ENCODE measurements around the gene CDC42EP3. TPM values are rescaled to one million over a fixed set of nuclear protein-coding genes. Genes with fewer than 3 reads are reported as not detected.

The CDC42EP3 gene
- total and polyA plus RNA-seq, 2 experiments from 2014 or later, result 31.4 TPM

DNA sequence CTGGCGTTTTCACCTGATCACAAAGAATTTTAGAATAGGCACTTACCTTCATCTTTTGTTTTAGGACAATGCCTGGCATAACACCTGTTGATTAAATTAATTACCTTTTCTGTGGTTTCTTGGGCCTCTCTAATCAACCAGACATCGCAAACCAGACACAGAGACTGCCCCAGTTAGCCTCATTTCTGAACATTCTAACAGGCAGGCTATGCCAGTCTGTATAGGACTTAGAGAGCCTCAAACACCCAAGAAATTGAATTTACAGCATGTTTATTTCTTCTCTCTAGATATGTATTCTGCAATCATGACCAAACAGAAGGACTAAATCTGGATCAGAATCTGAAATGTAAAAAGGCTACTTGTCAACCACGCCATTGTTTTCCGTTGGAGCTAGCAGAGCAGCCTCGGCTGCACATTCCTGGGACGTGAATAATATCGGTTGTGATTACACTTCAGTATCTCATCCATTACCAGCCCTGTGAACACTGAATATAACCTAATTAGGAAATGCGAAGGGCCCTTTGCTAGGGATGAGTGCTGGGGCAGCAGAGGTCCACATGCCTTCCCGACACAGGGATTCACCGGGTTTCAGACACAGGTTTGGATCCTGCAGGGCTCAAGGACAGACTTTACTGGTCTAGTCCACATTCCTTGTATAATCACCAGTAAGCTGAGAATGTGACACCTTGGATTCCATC is 17.5 kb upstream of the CDC42EP3 start (continued):
- TF ChIP-seq, protein P1, sequence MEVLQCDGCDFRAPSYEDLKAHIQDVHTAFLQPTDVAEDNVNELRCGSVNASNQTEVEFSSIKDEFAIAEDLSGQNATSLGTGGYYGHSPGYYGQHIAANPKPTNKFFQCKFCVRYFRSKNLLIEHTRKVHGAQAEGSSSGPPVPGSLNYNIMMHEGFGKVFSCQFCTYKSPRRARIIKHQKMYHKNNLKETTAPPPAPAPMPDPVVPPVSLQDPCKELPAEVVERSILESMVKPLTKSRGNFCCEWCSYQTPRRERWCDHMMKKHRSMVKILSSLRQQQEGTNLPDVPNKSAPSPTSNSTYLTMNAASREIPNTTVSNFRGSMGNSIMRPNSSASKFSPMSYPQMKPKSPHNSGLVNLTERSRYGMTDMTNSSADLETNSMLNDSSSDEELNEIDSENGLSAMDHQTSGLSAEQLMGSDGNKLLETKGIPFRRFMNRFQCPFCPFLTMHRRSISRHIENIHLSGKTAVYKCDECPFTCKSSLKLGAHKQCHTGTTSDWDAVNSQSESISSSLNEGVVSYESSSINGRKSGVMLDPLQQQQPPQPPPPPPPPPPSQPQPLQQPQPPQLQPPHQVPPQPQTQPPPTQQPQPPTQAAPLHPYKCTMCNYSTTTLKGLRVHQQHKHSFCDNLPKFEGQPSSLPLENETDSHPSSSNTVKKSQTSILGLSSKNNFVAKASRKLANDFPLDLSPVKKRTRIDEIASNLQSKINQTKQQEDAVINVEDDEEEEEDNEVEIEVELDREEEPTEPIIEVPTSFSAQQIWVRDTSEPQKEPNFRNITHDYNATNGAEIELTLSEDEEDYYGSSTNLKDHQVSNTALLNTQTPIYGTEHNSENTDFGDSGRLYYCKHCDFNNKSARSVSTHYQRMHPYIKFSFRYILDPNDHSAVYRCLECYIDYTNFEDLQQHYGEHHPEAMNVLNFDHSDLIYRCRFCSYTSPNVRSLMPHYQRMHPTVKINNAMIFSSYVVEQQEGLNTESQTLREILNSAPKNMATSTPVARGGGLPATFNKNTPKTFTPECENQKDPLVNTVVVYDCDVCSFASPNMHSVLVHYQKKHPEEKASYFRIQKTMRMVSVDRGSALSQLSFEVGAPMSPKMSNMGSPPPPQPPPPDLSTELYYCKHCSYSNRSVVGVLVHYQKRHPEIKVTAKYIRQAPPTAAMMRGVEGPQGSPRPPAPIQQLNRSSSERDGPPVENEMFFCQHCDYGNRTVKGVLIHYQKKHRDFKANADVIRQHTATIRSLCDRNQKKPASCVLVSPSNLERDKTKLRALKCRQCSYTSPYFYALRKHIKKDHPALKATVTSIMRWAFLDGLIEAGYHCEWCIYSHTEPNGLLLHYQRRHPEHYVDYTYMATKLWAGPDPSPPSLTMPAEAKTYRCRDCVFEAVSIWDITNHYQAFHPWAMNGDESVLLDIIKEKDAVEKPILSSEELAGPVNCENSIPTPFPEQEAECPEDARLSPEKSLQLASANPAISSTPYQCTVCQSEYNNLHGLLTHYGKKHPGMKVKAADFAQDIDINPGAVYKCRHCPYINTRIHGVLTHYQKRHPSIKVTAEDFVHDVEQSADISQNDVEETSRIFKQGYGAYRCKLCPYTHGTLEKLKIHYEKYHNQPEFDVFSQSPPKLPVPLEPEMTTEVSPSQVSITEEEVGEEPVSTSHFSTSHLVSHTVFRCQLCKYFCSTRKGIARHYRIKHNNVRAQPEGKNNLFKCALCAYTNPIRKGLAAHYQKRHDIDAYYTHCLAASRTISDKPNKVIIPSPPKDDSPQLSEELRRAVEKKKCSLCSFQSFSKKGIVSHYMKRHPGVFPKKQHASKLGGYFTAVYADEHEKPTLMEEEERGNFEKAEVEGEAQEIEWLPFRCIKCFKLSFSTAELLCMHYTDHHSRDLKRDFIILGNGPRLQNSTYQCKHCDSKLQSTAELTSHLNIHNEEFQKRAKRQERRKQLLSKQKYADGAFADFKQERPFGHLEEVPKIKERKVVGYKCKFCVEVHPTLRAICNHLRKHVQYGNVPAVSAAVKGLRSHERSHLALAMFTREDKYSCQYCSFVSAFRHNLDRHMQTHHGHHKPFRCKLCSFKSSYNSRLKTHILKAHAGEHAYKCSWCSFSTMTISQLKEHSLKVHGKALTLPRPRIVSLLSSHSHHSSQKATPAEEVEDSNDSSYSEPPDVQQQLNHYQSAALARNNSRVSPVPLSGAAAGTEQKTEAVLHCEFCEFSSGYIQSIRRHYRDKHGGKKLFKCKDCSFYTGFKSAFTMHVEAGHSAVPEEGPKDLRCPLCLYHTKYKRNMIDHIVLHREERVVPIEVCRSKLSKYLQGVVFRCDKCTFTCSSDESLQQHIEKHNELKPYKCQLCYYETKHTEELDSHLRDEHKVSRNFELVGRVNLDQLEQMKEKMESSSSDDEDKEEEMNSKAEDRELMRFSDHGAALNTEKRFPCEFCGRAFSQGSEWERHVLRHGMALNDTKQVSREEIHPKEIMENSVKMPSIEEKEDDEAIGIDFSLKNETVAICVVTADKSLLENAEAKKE (CRISPR knock-in tag; IDR thresholded peaks at IDR 0.05), result no peak
- TF ChIP-seq EZH2phosphoT487 (IDR thresholded peaks at IDR 0.05; ENCODE audit: unreplicated experiment) (no peak), POLR2AphosphoS5 (IDR thresholded peaks at IDR 0.05; ENCODE audit: low read depth) (no peak), CREB1 (CRISPR knock-in tag; IDR thresholded peaks at IDR 0.05; ENCODE audit: low read depth) (no peak), ZNF114 (CRISPR knock-in tag; IDR thresholded peaks at IDR 0.05) (no peak), JUNB (IDR thresholded peaks at IDR 0.05; ENCODE audit: unreplicated experiment) (no peak)
- TF ChIP-seq, protein P2, sequence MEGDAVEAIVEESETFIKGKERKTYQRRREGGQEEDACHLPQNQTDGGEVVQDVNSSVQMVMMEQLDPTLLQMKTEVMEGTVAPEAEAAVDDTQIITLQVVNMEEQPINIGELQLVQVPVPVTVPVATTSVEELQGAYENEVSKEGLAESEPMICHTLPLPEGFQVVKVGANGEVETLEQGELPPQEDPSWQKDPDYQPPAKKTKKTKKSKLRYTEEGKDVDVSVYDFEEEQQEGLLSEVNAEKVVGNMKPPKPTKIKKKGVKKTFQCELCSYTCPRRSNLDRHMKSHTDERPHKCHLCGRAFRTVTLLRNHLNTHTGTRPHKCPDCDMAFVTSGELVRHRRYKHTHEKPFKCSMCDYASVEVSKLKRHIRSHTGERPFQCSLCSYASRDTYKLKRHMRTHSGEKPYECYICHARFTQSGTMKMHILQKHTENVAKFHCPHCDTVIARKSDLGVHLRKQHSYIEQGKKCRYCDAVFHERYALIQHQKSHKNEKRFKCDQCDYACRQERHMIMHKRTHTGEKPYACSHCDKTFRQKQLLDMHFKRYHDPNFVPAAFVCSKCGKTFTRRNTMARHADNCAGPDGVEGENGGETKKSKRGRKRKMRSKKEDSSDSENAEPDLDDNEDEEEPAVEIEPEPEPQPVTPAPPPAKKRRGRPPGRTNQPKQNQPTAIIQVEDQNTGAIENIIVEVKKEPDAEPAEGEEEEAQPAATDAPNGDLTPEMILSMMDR (conservative IDR thresholded peaks at IDR 0.05; ENCODE audit: low read depth in 2 of 2), result no peak
